Stimulated activated CD4-positive, alpha-beta T cell treated with anti-CD3 and anti-CD28 coated beads, Interleukin-1b, Interleukin-23, amount 100 ng/mL, for 48 hours (primary cell): ENCODE data around the gene RSPH9.

Source experiments
- DNase-seq: peaks from one replicate; pipeline ENCODE4 v3.0.0-alpha.2; 2020

The RSPH9 gene

GRCh38 chr6:43669050-43669921 lies 24.4 kb downstream of the RSPH9 start:
- no peak for DNase-seq

GRCh38 chr6:43669922-43670622 lies 25.2 kb downstream of the RSPH9 start:
- DNase-seq, result peak; percentile 51

- DNase-seq, result no peak
Measured at GRCh38 chr6:43670623-43670986, 25.8 kb downstream of the RSPH9 start.

- no peak for DNase-seq
Measured at GRCh38 chr6:43671011-43671800, 26.4 kb downstream of the RSPH9 start.

GRCh38 chr6:43671801-43672690 lies 27.2 kb downstream of the RSPH9 start:
- DNase-seq, result no peak

GRCh38 chr6:43673444-43674084 lies 28.7 kb downstream of the RSPH9 start:
- no peak for DNase-seq

GRCh38 chr6:43674291-43674690 lies 29.5 kb downstream of the RSPH9 start:
- DNase-seq, result no peak

- DNase-seq, result no peak
Measured at GRCh38 chr6:43674921-43675320, 30.1 kb downstream of the RSPH9 start.

GRCh38 chr6:43676962-43677606 lies 32.2 kb downstream of the RSPH9 start:
- no peak for DNase-seq

GRCh38 chr6:43677759-43678158 lies 32.9 kb downstream of the RSPH9 start:
- no peak for DNase-seq

- DNase-seq, result no peak
Measured at GRCh38 chr6:43678341-43678740, 33.5 kb downstream of the RSPH9 start.

GRCh38 chr6:43679057-43679456 lies 34.2 kb downstream of the RSPH9 start:
- no peak for DNase-seq

- DNase-seq, result no peak
Measured at GRCh38 chr6:43680308-43681200, 35.7 kb downstream of the RSPH9 start.

- no peak for DNase-seq
Measured at GRCh38 chr6:43681303-43681702, 36.5 kb downstream of the RSPH9 start.

- no peak for DNase-seq
Measured at GRCh38 chr6:43682724-43683429, 38.0 kb downstream of the RSPH9 start.

GRCh38 chr6:43683708-43684455 lies 39.0 kb downstream of the RSPH9 start:
- DNase-seq, result no peak

- DNase-seq, result no peak
Measured at GRCh38 chr6:43687079-43687436, 42.2 kb downstream of the RSPH9 start.

- DNase-seq, result peak; percentile 80
Measured at GRCh38 chr6:43687437-43688347, 42.9 kb downstream of the RSPH9 start, which contains the start of gene MRPS18A. Gene MRPS18A (minus strand): TSS chr6:43687791. CDS start chr6:43687779, 12 bp downstream.
